Aorta (tissue), 5 donors: ENCODE results near the gene IPP. TPM values are rescaled to one million over a fixed set of nuclear protein-coding genes. Genes with fewer than 3 reads are reported as not detected.
"Not testable (repeated sequence)": the region's sequence is repeated elsewhere in the genome, so short reads cannot be mapped to it uniquely, and the experiment has no call there.

Experiments
- ATAC-seq: fragments of 200-7000 bp; cut with Tn5 transposase; one replicate; pipeline ENCODE4 v1.9.1; 2022; ENCODE audit warnings: moderate library complexity; ENCODE audit not compliant: low FRiP score
- DNase-seq, 2 donors: peaks; one replicate each; pipeline ENCODE4 v3.0.0-alpha.2; 2020
- H3K27ac ChIP-seq, 2 donors: one replicate each; pipeline ENCODE4 v1.5.1; 2013; ENCODE audit warnings: low read length in 2 of 2, mild to moderate bottlenecking in 2 of 2, moderate library complexity in 2 of 2, control low read depth in 1 of 2, inconsistent platforms in 1 of 2, low read depth in 1 of 2
- H3K27me3 ChIP-seq, 2 donors: one replicate each; pipeline ENCODE4 v1.6.1; 2013; ENCODE audit warnings: control low read depth in 1 of 2, low read length in 1 of 2, mild to moderate bottlenecking in 1 of 2, moderate library complexity in 1 of 2; ENCODE audit not compliant: insufficient read depth in 2 of 2, control insufficient read depth in 1 of 2
- H3K36me3 ChIP-seq, 2 donors: one replicate each; pipeline ENCODE4 v1.6.1; 2013; ENCODE audit warnings: control low read depth in 1 of 2, low read length in 1 of 2, mild to moderate bottlenecking in 1 of 2; ENCODE audit not compliant: insufficient read depth in 2 of 2, control insufficient read depth in 1 of 2
- H3K4me1 ChIP-seq, 2 donors: one replicate each; pipeline ENCODE4 v1.6.1; 2013; ENCODE audit warnings: low read length in 2 of 2, control low read depth in 1 of 2, mild to moderate bottlenecking in 1 of 2, moderate library complexity in 1 of 2; ENCODE audit not compliant: insufficient read depth in 2 of 2, control insufficient read depth in 1 of 2
- H3K4me3 ChIP-seq, 2 donors: one replicate each; pipeline ENCODE4 v1.5.1; 2013; ENCODE audit warnings: low read length in 2 of 2, control low read depth in 1 of 2, mild to moderate bottlenecking in 1 of 2
- H3K9me3 ChIP-seq: one replicate; pipeline ENCODE4 v1.6.1; 2013; ENCODE audit warnings: mild to moderate bottlenecking, low read length; ENCODE audit not compliant: control insufficient read depth
- whole genome bisulfite sequencing, 2 donors: extraction: QIAGEN DNeasy Blood & Tissue Kit; methylation state at CpG; one replicate each; pipeline ENCODE4 v1.1.7; 2013; 5-methylcytosine and 5-hydroxymethylcytosine counted together
- intact Hi-C, 2 donors: fragments of 100-400 bp; cut with DNase I; formaldehyde crosslinking; loops; one replicate each; pipeline versions ENCODE4 v1.14.2 to v1.15.0; 2022
- polyA plus RNA-seq, 2 donors: library from polyadenylated mRNA; stranded (reverse); fragments of 200-250 nt; gene quantifications; one replicate each; pipeline ENCODE4 v1.2.3, GENCODE V29; 2013
- total RNA-seq, 2 donors: library from RNA; stranded (reverse); fragmentation: NEBNext Ultra II Directional; extraction: Animal tissue kit (Norgen Biotek cat#: 25700); gene quantifications; one replicate each; pipeline ENCODE4 v1.2.1, GENCODE V29; 2021
- donor health status: healthy with polysubstance abuse.
- donor health status: Bipolar disorder and iron deficiency.
- donor health status: DM: no; HTN: no; CAD: no.
- donor health status: DM: no; HTN: no; CAD: no.
- donor health status: DM: yes; HTN: yes; CAD: no.

IPP gene
- total and polyA plus RNA-seq, 4 donors, result 3.9 to 14.2 (median 6.9) TPM

DNA sequence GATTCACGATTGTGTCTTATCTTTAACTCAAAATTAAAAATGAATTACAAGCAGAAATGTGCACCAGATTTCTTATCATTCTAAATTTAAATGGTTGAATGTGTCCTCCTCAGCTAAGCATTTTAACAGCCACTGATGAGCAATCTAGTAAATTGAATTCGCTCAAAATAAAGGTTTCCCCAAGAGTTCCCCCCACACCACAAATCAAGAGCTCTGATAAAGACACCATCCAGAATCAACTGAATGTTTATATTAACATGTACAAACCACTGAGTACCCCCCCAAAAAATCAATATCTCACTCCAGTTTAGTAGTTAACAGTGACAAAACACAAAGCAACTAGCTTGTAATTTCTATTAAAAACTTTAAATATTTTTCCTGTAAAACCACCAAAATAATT, 66.1 kb downstream of the IPP start:
- H3K27ac ChIP-seq, result no peak overlapping the region
- no peak for DNase-seq

DNA sequence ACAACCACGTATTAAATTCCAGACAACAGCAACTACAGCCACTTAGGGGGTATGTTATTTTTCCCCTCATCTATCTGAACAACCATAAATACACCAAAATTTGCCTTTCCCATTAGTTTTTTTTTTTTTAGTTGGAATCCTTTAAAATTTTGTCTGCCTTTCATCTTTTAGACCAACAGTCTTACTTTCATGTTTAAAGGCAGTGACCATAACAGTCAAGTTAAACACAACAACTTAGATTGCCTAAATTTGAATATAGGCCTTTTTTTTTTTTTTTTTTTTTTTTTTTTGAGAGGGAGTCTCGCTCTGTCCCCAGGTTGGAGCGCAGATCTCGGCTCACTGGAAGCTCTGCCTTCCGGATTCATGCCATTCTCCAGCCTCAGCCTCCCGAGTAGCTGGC, 67.5 kb downstream of the IPP start:
- no peak for ATAC-seq
- no peak for DNase-seq
- WGBS, 2 donors, result 87 to 88% methylated on average over 6 of the region's 6 CpGs
- Histone ChIP-seq H3K36me3 (no peaks in the 10 kb centered on the region), H3K4me3 (no peak overlapping the region), H3K27ac (no peak overlapping the region), H3K9me3 (no peaks in the 10 kb centered on the region), H3K27me3 (no peaks in the 10 kb centered on the region), H3K4me1 (peaks cover 5% of the 10 kb centered on the region in 2 donors)
- intact Hi-C loops, result loop anchor here in 1 of 2 donors (10.0 kb wide), 1 partner anchor 202 kb away; no protein-coding TSS in a partner anchor

More for the DNA sequence above, 66.1 kb downstream of the IPP start:
- Histone ChIP-seq H3K27me3 (no peaks in the 10 kb centered on the region), H3K4me3 (peak overlapping the region in 1 of 2 donors; percentile 5), H3K9me3 (no peaks in the 10 kb centered on the region), H3K36me3 (no peaks in the 10 kb centered on the region), H3K4me1 (peaks cover 2 to 5% of the 10 kb centered on the region in 2 donors)
- 35 to 37% methylated on average over 2 of the region's 2 CpGs for WGBS, 2 donors
- intact Hi-C loops, result loop anchor here in 1 of 2 donors (10.0 kb wide), 1 partner anchor 200 kb away; no protein-coding TSS in a partner anchor
- ATAC-seq, result no peak

DNA sequence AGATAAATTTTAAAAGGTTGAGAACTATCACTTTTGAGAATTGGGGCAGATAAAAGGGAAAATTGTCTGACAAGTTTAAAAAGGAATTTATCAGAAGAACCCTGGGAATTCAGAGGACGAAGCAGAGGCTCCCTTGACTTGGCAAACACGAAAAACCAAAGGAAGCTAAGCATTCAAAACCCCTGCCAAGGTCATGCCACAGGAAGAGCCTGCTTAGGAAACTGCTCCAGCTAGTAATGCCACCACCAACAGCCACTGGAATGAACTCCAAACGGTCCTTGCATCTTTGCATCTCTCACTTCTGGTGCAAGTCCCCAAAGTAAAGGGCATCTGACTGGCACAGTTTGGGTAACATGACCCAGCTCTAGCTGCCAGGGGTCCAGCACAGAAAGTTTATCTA, 71.3 kb downstream of the IPP start:
- WGBS, 2 donors, result 0 to 3% methylated on average over 3 of the region's 3 CpGs

DNA sequence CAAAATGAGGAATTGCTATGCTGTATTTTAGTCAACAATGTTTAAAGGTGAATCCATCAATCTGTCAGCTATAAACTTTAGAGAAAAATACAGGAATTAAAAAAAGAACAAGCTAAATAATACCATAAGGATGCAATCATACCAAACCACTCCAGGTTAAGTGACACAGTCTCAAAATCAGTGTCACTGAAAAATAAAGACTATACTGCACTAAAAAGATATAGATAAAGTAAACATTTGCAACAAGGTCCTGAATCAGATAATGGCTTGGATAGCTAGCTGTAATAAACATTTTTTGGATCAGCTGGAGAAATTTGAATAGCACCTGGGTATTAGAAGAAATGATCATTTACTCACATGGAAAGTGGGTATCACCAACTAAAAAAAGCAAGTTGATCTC, 72.0 kb downstream of the IPP start:
- ATAC-seq, result no peak
- intact Hi-C loops, result no loop called here
- H3K4me1 ChIP-seq, result peaks cover 6% of the 10 kb centered on the region in 2 donors

More for the DNA sequence above, 71.3 kb downstream of the IPP start:
- Histone ChIP-seq H3K4me3 (no peak overlapping the region), H3K27ac (peak overlapping the region; percentile 18 to 67), H3K27me3 (no peaks in the 10 kb centered on the region), H3K36me3 (peaks cover 0 to 2% of the 10 kb centered on the region in 2 donors), H3K9me3 (no peaks in the 10 kb centered on the region), H3K4me1 (peaks cover 5 to 9% of the 10 kb centered on the region in 2 donors)
- ATAC-seq (no peak), DNase-seq (no peak)
- intact Hi-C loops, result no loop called here

DNA sequence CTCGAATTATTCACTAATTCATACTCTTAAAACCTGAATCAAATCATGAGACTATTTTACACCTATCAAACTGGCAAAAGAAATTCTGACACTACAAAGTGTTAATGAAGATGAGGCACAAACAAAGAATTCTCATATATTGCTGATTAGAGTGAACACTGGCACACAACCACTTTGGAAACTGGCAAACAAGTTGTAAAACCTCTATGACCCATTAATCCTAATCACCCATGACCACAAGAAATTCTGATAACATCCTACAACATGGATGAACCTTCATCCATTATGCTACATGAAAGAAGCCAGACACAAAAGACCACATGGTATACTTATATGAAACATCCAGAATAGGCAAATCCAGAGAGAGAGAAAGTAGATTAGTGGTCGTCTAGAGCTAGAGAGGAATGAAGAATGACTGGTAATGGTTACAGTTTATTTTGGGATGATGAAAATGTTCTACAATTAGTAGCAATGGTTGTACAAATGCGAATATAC, 72.7 kb downstream of the IPP start:
- H3K27me3 ChIP-seq, result no peaks in the 10 kb centered on the region
- no peak for ATAC-seq
- intact Hi-C loops, result no loop called here
- no peak overlapping the region for H3K4me3 ChIP-seq
- H3K4me1 ChIP-seq, result peaks cover 6% of the 10 kb centered on the region in 2 donors
- H3K36me3 ChIP-seq, result peaks cover 0 to 2% of the 10 kb centered on the region in 2 donors
- peak overlapping the region in 1 of 2 donors; percentile 14 for H3K27ac ChIP-seq
- no peak for DNase-seq
- WGBS, 2 donors, result 51 to 56% methylated on average over 3 of the region's 3 CpGs
- no peaks in the 10 kb centered on the region for H3K9me3 ChIP-seq

More for the DNA sequence above, 72.0 kb downstream of the IPP start:
- no peak for DNase-seq
- Histone ChIP-seq H3K9me3 (no peaks in the 10 kb centered on the region), H3K27me3 (no peaks in the 10 kb centered on the region), H3K36me3 (peaks cover 0 to 2% of the 10 kb centered on the region in 2 donors), H3K4me3 (no peak overlapping the region), H3K27ac (peak overlapping the region in 1 of 2 donors; percentile 14)

DNA sequence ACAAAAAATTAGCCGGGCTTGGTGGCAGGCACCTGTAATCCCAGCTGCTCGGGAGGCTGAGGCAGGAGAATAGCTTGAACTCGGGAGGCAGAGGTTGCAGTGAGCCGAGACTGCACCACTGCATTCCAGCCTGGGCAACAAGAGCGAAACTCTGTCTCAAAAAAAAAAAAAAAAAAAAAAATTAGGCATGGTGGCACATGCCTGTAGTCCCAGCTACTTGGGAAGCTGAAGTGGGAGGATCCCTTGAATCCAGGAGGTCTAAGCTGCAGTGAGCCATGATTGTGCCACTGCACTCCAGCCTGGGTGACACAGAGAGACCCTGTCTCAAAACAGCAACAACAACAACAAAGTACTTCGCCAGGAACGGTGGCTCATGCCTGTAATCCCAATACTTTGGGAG, 73.9 kb downstream of the IPP start:
- H3K9me3 ChIP-seq, DNase-seq, H3K36me3 ChIP-seq, H3K27me3 ChIP-seq, H3K4me1 ChIP-seq, intact Hi-C loops, H3K4me3 ChIP-seq, H3K27ac ChIP-seq, ATAC-seq: not testable (repeated sequence)
- 85 to 93% methylated on average over 6 to 7 of the region's 7 CpGs for WGBS, 2 donors

DNA sequence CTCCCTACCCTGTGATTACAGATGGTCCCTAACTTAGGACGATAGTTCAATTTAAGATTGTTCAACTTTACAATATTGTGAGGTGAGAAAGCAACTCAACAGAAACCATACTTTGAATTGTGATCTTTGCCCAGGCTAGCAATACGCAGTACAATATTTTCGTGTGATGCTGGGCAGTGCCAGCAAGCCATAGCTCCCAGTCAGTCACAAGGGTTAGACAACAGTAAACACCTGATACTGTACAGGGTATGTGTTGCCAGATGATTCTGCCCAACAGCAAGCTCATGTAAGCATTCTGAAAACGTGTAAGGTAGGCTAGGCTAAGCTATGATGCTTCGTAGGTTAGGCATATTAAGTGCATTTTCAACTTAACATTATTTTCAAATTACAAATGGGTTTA, 76.0 kb downstream of the IPP start:
- Histone ChIP-seq H3K9me3 (no peaks in the 10 kb centered on the region), H3K4me3 (no peak overlapping the region), H3K36me3 (peaks cover 0 to 2% of the 10 kb centered on the region in 2 donors), H3K27me3 (no peaks in the 10 kb centered on the region), H3K4me1 (peaks cover 4 to 6% of the 10 kb centered on the region in 2 donors), H3K27ac (peak overlapping the region in 1 of 2 donors; percentile 36)
- no peak for ATAC-seq
- DNase-seq, result no peak
- intact Hi-C loops, result no loop called here
- 82 to 86% methylated on average over 5 of the region's 5 CpGs for WGBS, 2 donors

DNA sequence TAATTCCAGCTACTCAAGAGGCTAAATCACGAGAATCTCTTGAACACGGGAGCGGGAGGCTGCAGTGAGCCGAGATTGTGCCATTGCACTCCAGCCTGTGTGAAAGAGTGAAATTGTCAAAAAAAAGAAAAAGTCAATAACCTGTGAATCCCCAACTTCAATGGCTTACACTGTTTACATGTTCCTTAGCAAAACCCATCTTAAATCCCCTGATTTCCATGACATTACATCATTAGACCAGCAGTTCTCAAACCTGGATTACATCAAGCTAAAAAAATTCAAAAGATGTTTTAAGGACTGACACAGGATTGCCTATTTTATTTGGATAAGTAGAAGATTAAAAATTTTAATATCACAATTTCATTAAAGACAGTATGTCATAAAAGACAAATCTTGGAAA, 76.5 kb downstream of the IPP start:
- Histone ChIP-seq H3K4me3 (no peak overlapping the region), H3K27me3 (no peaks in the 10 kb centered on the region), H3K27ac (no peak overlapping the region), H3K4me1 (peaks cover 2 to 8% of the 10 kb centered on the region in 2 donors), H3K36me3 (peaks cover 0 to 2% of the 10 kb centered on the region in 2 donors), H3K9me3 (no peaks in the 10 kb centered on the region)
- WGBS, 2 donors, result 90 to 94% methylated on average over 4 of the region's 4 CpGs
- DNase-seq, result no peak
- intact Hi-C loops, result no loop called here
- ATAC-seq, result no peak

DNA sequence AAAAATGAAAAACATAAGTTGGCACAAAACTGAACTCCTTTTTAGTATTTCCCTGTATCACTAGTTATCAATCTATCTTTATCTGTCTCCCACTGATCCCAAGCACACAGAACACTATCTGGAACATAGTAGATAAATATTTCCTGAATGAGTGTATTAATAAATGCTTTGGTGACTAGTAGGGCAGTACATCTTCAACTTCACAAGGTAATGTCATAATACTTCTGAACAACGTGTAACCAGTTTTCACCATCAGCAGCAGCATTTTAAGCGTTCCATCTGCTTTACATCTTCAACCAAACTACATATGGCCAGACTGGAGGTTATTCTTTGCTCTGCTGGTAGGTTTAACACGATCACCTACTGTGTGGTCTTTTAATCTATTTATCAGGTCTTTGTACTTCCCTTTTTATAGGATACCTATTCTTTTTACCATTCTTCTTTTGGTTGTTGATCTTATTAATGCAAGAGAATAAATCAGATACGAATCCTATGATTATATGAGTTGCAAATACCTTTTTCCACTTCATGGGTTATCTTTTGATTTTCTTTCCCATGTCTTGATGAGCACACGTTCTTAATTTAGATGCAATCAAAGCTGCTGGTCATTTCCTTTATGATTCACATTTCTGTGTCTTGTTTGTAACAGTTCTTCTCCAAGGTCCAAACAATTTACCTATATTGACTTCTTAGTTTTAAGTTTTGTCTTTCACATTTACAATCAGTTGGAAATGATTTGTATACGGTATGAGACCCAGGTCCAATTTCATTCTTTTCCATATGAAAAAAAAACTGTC, 80.4 kb downstream of the IPP start:
- Histone ChIP-seq H3K27ac (no peak overlapping the region), H3K4me3 (no peak overlapping the region), H3K9me3 (no peaks in the 10 kb centered on the region), H3K27me3 (no peaks in the 10 kb centered on the region), H3K36me3 (peaks cover 0 to 2% of the 10 kb centered on the region in 2 donors), H3K4me1 (peaks cover 2 to 8% of the 10 kb centered on the region in 2 donors)
- ATAC-seq, result no peak
- intact Hi-C loops, result no loop called here
- 72% methylated on average over 6 of the region's 6 CpGs for WGBS, 2 donors
- DNase-seq, result no peak
